Natural killer cell (primary cell): ENCODE measurements around the gene DCP2. TPM values are rescaled to one million over a fixed set of nuclear protein-coding genes. Genes with fewer than 3 reads are reported as not detected.

Source experiments
- ATAC-seq, 3 donors: fragments of 150-1000 bp in 2 of 3; fragments of 200-7000 bp in 1 of 3; cut with Tn5 transposase; 1 replicate in 1 of 3; 2 replicates in 2 of 3; pipeline ENCODE4 v1.10.0; 2021; ENCODE audit warnings: mild to moderate bottlenecking in 2 of 3, moderate library complexity in 2 of 3
- DNase-seq, 2 donors: peaks; one replicate each; pipeline versions ENCODE4 v3.0.0 to v3.0.0-alpha.2; 2013 to 2021; ENCODE audit warnings: mixed read lengths in 1 of 2
- H3K27ac ChIP-seq: one replicate; pipeline ENCODE4 v1.5.1; 2013; ENCODE audit warnings: mild to moderate bottlenecking, low read length
- H3K27me3 ChIP-seq: one replicate; pipeline ENCODE4 v1.6.1; 2013; ENCODE audit warnings: low read length; ENCODE audit not compliant: control insufficient read depth, insufficient read depth
- H3K36me3 ChIP-seq: one replicate; pipeline ENCODE4 v1.6.1; 2013; ENCODE audit warnings: low read length; ENCODE audit not compliant: control insufficient read depth, insufficient read depth
- H3K4me1 ChIP-seq: one replicate; pipeline ENCODE4 v1.6.1; 2013; ENCODE audit warnings: low read length; ENCODE audit not compliant: control insufficient read depth, insufficient read depth
- H3K4me3 ChIP-seq: one replicate; pipeline ENCODE4 v1.5.1; 2013; ENCODE audit warnings: low read length
- H3K9me3 ChIP-seq: one replicate; pipeline ENCODE4 v1.6.1; 2013; ENCODE audit warnings: low read length; ENCODE audit not compliant: control insufficient read depth, insufficient read depth
- H3K27ac Mint-ChIP-seq, 2 donors: one replicate each; pipeline ENCODE4 v1.8.0; 2022; ENCODE audit warnings: mild to moderate bottlenecking in 2 of 2, mixed read lengths in 2 of 2, moderate library complexity in 1 of 2
- H3K27me3 Mint-ChIP-seq, 2 donors: one replicate each; pipeline ENCODE4 v1.8.0; 2022; ENCODE audit warnings: low read depth in 2 of 2, mixed read lengths in 2 of 2
- H3K36me3 Mint-ChIP-seq: one replicate; pipeline ENCODE4 v1.8.0; 2022; ENCODE audit warnings: mixed read lengths
- H3K4me1 Mint-ChIP-seq, 2 donors: one replicate each; pipeline ENCODE4 v1.8.0; 2022; ENCODE audit warnings: mixed read lengths in 2 of 2
- H3K4me3 Mint-ChIP-seq: one replicate; pipeline ENCODE4 v1.8.0; 2022; ENCODE audit warnings: mild to moderate bottlenecking, moderate library complexity, mixed read lengths
- H3K9me3 Mint-ChIP-seq, 2 donors: one replicate each; pipeline ENCODE4 v1.8.0; 2022; ENCODE audit warnings: mixed read lengths in 2 of 2
- WGBS: methylation state at CpG from one replicate; pipeline ENCODE4 v1.1.7; 2013; ENCODE audit warnings: missing lambda C conversion rate; ENCODE audit not compliant: insufficient coverage; 5-methylcytosine and 5-hydroxymethylcytosine counted together
- intact Hi-C: fragments of 100-400 bp; cut with micrococcal nuclease; formaldehyde crosslinking; loops from one replicate; pipeline ENCODE4 v1.14.2; 2022
- total RNA-seq, 4 donors: library from RNA; stranded (reverse); fragments of 120-200 nt in 1 of 4; gene quantifications; one replicate each; pipeline versions ENCODE4 v1.2.3 to v1.2.4, GENCODE V29; 2013 to 2022
- TF ChIP-seq, protein P1 (sequence below): fragments of 200-600 bp; IDR thresholded peaks from one replicate; pipeline ENCODE4 v1.8.0; 2022; ENCODE audit warnings: antibody characterized with exemption

The DCP2 gene
- total RNA-seq, 3 donors from 2014 or later (not counting 1 experiment from before 2014, with no cell fraction given), result 69.3 to 82.9 (median 76.7) TPM

DNA sequence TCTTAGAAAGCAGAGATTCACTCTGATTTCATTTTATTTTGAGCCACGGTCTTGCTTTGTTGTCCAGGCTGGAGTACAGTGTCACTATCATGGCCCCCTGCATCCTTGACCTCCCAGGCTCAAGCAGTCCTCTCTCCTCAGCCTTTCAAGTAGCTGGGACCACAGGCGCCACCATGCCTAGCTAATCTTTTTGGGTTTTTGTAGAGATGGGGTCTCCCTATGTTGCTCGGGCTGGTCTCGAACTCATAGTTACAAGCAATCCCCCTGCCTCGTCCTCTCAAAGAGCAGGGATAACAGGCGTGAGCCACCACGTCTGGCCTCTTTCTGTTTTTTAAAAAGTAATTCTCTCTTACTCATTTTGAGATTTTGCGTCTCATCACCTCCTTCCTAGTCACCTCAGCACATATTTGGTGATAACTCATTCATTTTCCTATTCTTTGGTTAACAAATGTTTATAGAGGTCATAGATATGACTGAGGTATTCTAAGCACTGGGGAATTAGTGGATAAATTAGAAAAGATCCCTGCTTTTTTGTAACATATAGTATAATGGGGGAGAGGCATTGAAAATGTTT is 10.8 kb upstream of the DCP2 start:
- TF ChIP-seq, protein P1, sequence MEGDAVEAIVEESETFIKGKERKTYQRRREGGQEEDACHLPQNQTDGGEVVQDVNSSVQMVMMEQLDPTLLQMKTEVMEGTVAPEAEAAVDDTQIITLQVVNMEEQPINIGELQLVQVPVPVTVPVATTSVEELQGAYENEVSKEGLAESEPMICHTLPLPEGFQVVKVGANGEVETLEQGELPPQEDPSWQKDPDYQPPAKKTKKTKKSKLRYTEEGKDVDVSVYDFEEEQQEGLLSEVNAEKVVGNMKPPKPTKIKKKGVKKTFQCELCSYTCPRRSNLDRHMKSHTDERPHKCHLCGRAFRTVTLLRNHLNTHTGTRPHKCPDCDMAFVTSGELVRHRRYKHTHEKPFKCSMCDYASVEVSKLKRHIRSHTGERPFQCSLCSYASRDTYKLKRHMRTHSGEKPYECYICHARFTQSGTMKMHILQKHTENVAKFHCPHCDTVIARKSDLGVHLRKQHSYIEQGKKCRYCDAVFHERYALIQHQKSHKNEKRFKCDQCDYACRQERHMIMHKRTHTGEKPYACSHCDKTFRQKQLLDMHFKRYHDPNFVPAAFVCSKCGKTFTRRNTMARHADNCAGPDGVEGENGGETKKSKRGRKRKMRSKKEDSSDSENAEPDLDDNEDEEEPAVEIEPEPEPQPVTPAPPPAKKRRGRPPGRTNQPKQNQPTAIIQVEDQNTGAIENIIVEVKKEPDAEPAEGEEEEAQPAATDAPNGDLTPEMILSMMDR, result no peak
- H3K9me3 Mint-ChIP-seq, result no peaks in the 10 kb centered on the region
- no peaks in the 10 kb centered on the region for H3K36me3 Mint-ChIP-seq
- WGBS, result 87% methylated on average over 8 of the region's 8 CpGs
- H3K4me3 Mint-ChIP-seq, result no peak overlapping the region
- no peaks in the 10 kb centered on the region for H3K4me1 Mint-ChIP-seq
- Histone ChIP-seq H3K27ac (no peak overlapping the region), H3K9me3 (no peaks in the 10 kb centered on the region), H3K36me3 (no peaks in the 10 kb centered on the region), H3K4me3 (no peak overlapping the region), H3K27me3 (no peaks in the 10 kb centered on the region), H3K4me1 (no peaks in the 10 kb centered on the region)
- no peaks in the 10 kb centered on the region for H3K27me3 Mint-ChIP-seq
- intact Hi-C loops, result no loop called here
- no peak for ATAC-seq
- DNase-seq, result no peak
- no peak overlapping the region for H3K27ac Mint-ChIP-seq

DNA sequence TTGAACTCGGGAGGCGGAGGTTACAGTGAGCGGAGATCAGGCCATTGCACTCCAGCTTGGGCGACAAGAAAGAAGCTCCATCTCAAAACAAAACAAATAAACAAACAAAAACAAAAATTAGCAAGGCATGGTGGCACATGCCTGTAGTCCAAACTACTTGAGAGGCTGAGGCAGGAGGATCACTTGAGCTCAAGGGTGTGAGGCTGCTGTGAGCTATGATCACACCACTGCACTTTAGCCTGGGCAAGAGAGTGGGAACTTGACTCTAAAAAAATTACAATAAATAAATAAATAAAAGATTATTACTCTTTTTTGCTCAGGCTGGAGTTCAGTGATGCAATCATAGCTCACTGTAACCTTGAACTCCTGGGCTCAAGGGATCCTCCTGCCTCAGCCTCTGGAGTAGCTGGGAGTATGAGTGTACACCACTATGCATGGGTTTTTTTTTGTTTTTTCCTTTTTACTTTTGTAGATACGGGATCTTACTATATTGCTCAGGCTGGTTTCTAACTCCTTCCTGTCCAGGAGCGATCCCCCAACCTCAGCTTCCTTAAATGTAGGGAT is 9.0 kb upstream of the DCP2 start:
- Mint-ChIP-seq H3K4me3 (no peak overlapping the region), H3K4me1 (no peaks in the 10 kb centered on the region), H3K27ac (no peak overlapping the region), H3K9me3 (no peaks in the 10 kb centered on the region), H3K36me3 (no peaks in the 10 kb centered on the region), H3K27me3 (no peaks in the 10 kb centered on the region)
- ATAC-seq (no peak), DNase-seq (no peak)
- intact Hi-C loops, result no loop called here
- Histone ChIP-seq H3K36me3 (no peaks in the 10 kb centered on the region), H3K27me3 (no peaks in the 10 kb centered on the region), H3K27ac (no peak overlapping the region), H3K9me3 (no peaks in the 10 kb centered on the region), H3K4me3 (no peak overlapping the region), H3K4me1 (no peaks in the 10 kb centered on the region)
- TF ChIP-seq, protein P1, result no peak
- WGBS, result 94% methylated on average over 5 of the region's 6 CpGs

DNA sequence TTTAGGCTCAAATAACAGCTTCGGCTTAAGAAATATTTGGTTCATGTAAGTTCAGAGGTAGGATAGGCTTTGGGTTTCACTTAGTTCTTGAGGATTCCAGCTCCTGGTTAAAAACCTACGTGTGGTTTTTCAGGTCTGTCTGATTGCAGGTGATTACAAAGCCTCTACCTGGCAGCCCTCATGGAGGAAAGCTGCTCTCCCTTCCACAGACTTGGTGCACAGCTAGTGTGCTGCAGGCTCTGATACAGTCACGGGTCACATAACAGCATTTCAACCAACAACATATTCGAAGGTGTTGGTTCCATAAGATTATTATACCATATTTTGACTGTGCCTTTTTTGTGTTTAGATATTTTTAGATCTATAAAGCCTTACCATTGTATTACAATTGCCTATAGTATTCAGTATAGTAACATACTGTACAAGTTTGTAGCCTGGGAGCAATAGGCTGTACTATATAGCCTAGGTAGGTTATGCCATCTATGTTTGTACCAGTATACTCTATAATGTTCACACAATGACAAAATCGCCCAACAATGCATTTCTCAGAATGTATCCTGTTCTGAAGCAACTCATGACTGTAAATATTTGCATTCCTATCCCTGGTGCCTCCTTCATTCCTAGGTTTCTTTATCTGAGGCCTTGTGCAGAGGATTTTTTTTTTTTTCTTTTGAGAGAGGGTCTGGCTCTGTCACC is 8.0 kb upstream of the DCP2 start:
- H3K27ac ChIP-seq, result no peak overlapping the region
- H3K27me3 ChIP-seq, result no peaks in the 10 kb centered on the region
- no peak overlapping the region for H3K27ac Mint-ChIP-seq
- H3K27me3 Mint-ChIP-seq, result no peaks in the 10 kb centered on the region
- no peak overlapping the region for H3K4me3 Mint-ChIP-seq
- intact Hi-C loops, result no loop called here
- TF ChIP-seq, protein P1, result no peak
- ATAC-seq (no peak), DNase-seq (no peak)
- no peaks in the 10 kb centered on the region for H3K4me1 ChIP-seq
- H3K9me3 Mint-ChIP-seq, result no peaks in the 10 kb centered on the region
- H3K4me3 ChIP-seq, result no peak overlapping the region
- WGBS, result 85% methylated on average over 3 of the region's 5 CpGs
- no peaks in the 10 kb centered on the region for H3K36me3 Mint-ChIP-seq
- H3K36me3 ChIP-seq, result no peaks in the 10 kb centered on the region
- no peaks in the 10 kb centered on the region for H3K4me1 Mint-ChIP-seq
- H3K9me3 ChIP-seq, result no peaks in the 10 kb centered on the region
